Adipose tissue (tissue), 3 donors: ENCODE measurements around the gene TMUB1. TPM values are rescaled to one million over a fixed set of nuclear protein-coding genes. Genes with fewer than 3 reads are reported as not detected.

Source experiments
- H3K27ac ChIP-seq: one replicate; pipeline ENCODE4 v1.5.1; 2013; ENCODE audit warnings: low read depth, low read length
- WGBS, 3 donors: extraction: QIAGEN DNeasy Blood & Tissue Kit; methylation state at CpG; one replicate each; pipeline ENCODE4 v1.1.7; 2013; 5-methylcytosine and 5-hydroxymethylcytosine counted together
- polyA plus RNA-seq, 3 donors: library from polyadenylated mRNA; stranded (reverse); fragments of 200-250 nt; gene quantifications; one replicate each; pipeline ENCODE4 v1.2.3, GENCODE V29; 2013
- donor health status: healthy with polysubstance abuse.
- donor health status: Bipolar disorder and iron deficiency.
- donor health status: healthy.

The TMUB1 gene
- polyA plus RNA-seq, 3 donors: 33.3 to 56.8 (median 44.0) TPM

GRCh38 chr7:151062399-151063211 is 20.7 kb downstream of the TMUB1 start:
- WGBS, 3 donors: 14 to 73% (median 60%) methylated on average over 37 to 43 of the region's 43 CpGs
- H3K27ac ChIP-seq: no peak overlapping the region

- WGBS, 3 donors: 33 to 83% (median 74%) methylated on average over 8 to 11 of the region's 11 CpGs
- H3K27ac ChIP-seq: no peak overlapping the region
Measured at GRCh38 chr7:151062111-151062398, 21.2 kb downstream of the TMUB1 start.

- 48 to 72% (median 69%) methylated on average over 32 to 33 of the region's 33 CpGs for WGBS, 3 donors
- no peak overlapping the region for H3K27ac ChIP-seq
Measured at GRCh38 chr7:151061213-151062110, 21.8 kb downstream of the TMUB1 start.

- 10 to 18% (median 16%) methylated on average over 17 to 21 of the region's 21 CpGs for WGBS, 3 donors
- H3K27ac ChIP-seq: no peak overlapping the region
Measured at GRCh38 chr7:151060416-151061212, 22.7 kb downstream of the TMUB1 start.

GRCh38 chr7:151060113-151060415 is 23.2 kb downstream of the TMUB1 start:
- H3K27ac ChIP-seq: peak overlapping the region; percentile 33

GRCh38 chr7:151059367-151060112 is 23.8 kb downstream of the TMUB1 start, which contains the start of gene SLC4A2:
Gene SLC4A2 (plus strand): TSS chr7:151059589. CDS start chr7:151061988, 2,399 bp downstream.
- WGBS, 3 donors: 0 to 1% (median 1%) methylated on average over 35 to 75 of the region's 75 CpGs
- peak within 1 kb of the TSS; percentile 63 for H3K27ac ChIP-seq

More at GRCh38 chr7:151060113-151060415, 23.2 kb downstream of the TMUB1 start:
- 1 to 6% (median 4%) methylated on average over 16 to 17 of the region's 17 CpGs for WGBS, 3 donors

GRCh38 chr7:151058781-151059366 is 24.4 kb downstream of the TMUB1 start:
- peak overlapping the region; percentile 63 for H3K27ac ChIP-seq
- 4 to 6% (median 6%) methylated on average over 18 of the region's 18 CpGs for WGBS, 3 donors

- WGBS, 3 donors: 0 to 1% (median 1%) methylated on average over 46 of the region's 46 CpGs
- H3K27ac ChIP-seq: peak overlapping the region; percentile 63
Measured at GRCh38 chr7:151057989-151058780, 25.1 kb downstream of the TMUB1 start.

GRCh38 chr7:151057506-151057988 is 25.7 kb downstream of the TMUB1 start, which contains the start of gene CDK5:
Gene CDK5 (minus strand): TSS chr7:151057897. CDS start chr7:151057848, 49 bp downstream.
- WGBS, 3 donors: 0% methylated on average over 30 of the region's 30 CpGs
- peak within 1 kb of the TSS; percentile 63 for H3K27ac ChIP-seq

- 24 to 43% (median 38%) methylated on average over 29 of the region's 29 CpGs for WGBS, 3 donors
Measured at GRCh38 chr7:151056666-151057505, 26.4 kb downstream of the TMUB1 start.

GRCh38 chr7:151056283-151056665 is 27.0 kb downstream of the TMUB1 start:
- no peak overlapping the region for H3K27ac ChIP-seq
- 79 to 94% (median 90%) methylated on average over 6 of the region's 6 CpGs for WGBS, 3 donors

More at GRCh38 chr7:151056666-151057505, 26.4 kb downstream of the TMUB1 start:
- H3K27ac ChIP-seq: no peak overlapping the region

GRCh38 chr7:151053751-151054150 is 29.5 kb downstream of the TMUB1 start:
- 87 to 93% (median 87%) methylated on average over 7 to 8 of the region's 8 CpGs for WGBS, 3 donors
- H3K27ac ChIP-seq: no peak overlapping the region

GRCh38 chr7:151053096-151053495 is 30.2 kb downstream of the TMUB1 start:
- H3K27ac ChIP-seq: no peak overlapping the region
- WGBS, 3 donors: 62 to 82% (median 68%) methylated on average over 4 of the region's 4 CpGs

GRCh38 chr7:151051108-151051507 is 32.2 kb downstream of the TMUB1 start:
- WGBS, 3 donors: 2 to 3% (median 2%) methylated on average over 43 to 50 of the region's 50 CpGs
- H3K27ac ChIP-seq: no peak overlapping the region

- H3K27ac ChIP-seq: no peak overlapping the region
- 89 to 91% (median 90%) methylated on average over 38 of the region's 38 CpGs for WGBS, 3 donors
Measured at GRCh38 chr7:151048911-151049463, 34.3 kb downstream of the TMUB1 start.
